Osteocyte (in vitro differentiated cells): ENCODE measurements around the gene PDC. TPM values are rescaled to one million over a fixed set of nuclear protein-coding genes. Genes with fewer than 3 reads are reported as not detected.

Source experiments
- DNase-seq: peaks from one replicate; pipeline ENCODE4 v3.0.0; 2021; ENCODE audit warnings: mixed read lengths; ENCODE audit not compliant: unreplicated experiment; ENCODE audit errors: extremely low spot score
- H3K27ac Mint-ChIP-seq: one replicate; pipeline ENCODE4 v1.8.0; 2021; ENCODE audit warnings: mild to moderate bottlenecking, mixed read lengths; ENCODE audit not compliant: unreplicated experiment
- H3K27me3 Mint-ChIP-seq: one replicate; pipeline ENCODE4 v1.8.0; 2021; ENCODE audit warnings: mixed read lengths; ENCODE audit not compliant: unreplicated experiment
- H3K36me3 Mint-ChIP-seq: one replicate; pipeline ENCODE4 v1.8.0; 2021; ENCODE audit warnings: mixed read lengths; ENCODE audit not compliant: unreplicated experiment
- H3K4me1 Mint-ChIP-seq: one replicate; pipeline ENCODE4 v1.8.0; 2021; ENCODE audit warnings: mixed read lengths; ENCODE audit not compliant: unreplicated experiment
- H3K4me3 Mint-ChIP-seq: one replicate; pipeline ENCODE4 v1.8.0; 2021; ENCODE audit warnings: mild to moderate bottlenecking, moderate library complexity, mixed read lengths; ENCODE audit not compliant: unreplicated experiment
- H3K9me3 Mint-ChIP-seq: one replicate; pipeline ENCODE4 v1.8.0; 2021; ENCODE audit warnings: mixed read lengths; ENCODE audit not compliant: unreplicated experiment
- CTCF ChIP-seq: fragments of 200-600 bp; sonication (generic); IDR thresholded peaks from 2 replicates; pipeline ENCODE4 v1.5.0; 2021; ENCODE audit warnings: antibody characterized with exemption, mild to moderate bottlenecking, moderate library complexity
- long read RNA-seq: library from polyadenylated mRNA; unstranded; transcript quantifications from one replicate; pipeline ENCODE4 v2.0.0, GENCODE V29; 2021
- total RNA-seq: library from RNA; stranded (reverse); gene quantifications from 2 replicates; pipeline ENCODE4 v1.2.1, GENCODE V29; 2021

The PDC gene
- not detected in 2 replicates for total RNA-seq
- long read RNA-seq = 0 reads

- DNase-seq = no peak
- no peak within 1 kb of the TSS for H3K27ac Mint-ChIP-seq
- TF ChIP-seq CTCF = no peak
- no peak within 1 kb of the TSS for H3K4me3 Mint-ChIP-seq
- peaks cover 2% of the 10 kb centered on the region for H3K36me3 Mint-ChIP-seq
- no peaks in the 10 kb centered on the region for H3K9me3 Mint-ChIP-seq
- peaks cover 7% of the 10 kb centered on the region for H3K4me1 Mint-ChIP-seq
- no peaks in the 10 kb centered on the region for H3K27me3 Mint-ChIP-seq
These were observed at the start of gene PDC for GRCh38 chr1:186461014-186461413. PDC (minus strand) TSS chr1:186461114; CDS start chr1:186449459, 11,655 bp downstream.

- H3K27ac Mint-ChIP-seq = peak overlapping the region; percentile 9
- H3K9me3 Mint-ChIP-seq = peaks cover 12% of the 10 kb centered on the region
- H3K36me3 Mint-ChIP-seq = no peaks in the 10 kb centered on the region
- peaks cover 34% of the 10 kb centered on the region for H3K4me1 Mint-ChIP-seq
- no peak for DNase-seq
- H3K4me3 Mint-ChIP-seq = no peak overlapping the region
- no peaks in the 10 kb centered on the region for H3K27me3 Mint-ChIP-seq
- TF ChIP-seq CTCF = no peak
These were observed 42.3 kb upstream of the PDC start for GRCh38 chr1:186503190-186503589.

- no peak for DNase-seq
- H3K9me3 Mint-ChIP-seq = peaks cover 6% of the 10 kb centered on the region
These were observed 41.2 kb upstream of the PDC start for GRCh38 chr1:186502087-186502486.

GRCh38 chr1:186500804-186501203 is 39.9 kb upstream of the PDC start:
- Mint-ChIP-seq H3K4me3 (no peak overlapping the region), H3K4me1 (peaks cover 35% of the 10 kb centered on the region), H3K36me3 (no peaks in the 10 kb centered on the region), H3K27me3 (no peaks in the 10 kb centered on the region), H3K9me3 (peaks cover 6% of the 10 kb centered on the region), H3K27ac (no peak overlapping the region)
- DNase-seq = no peak
- TF ChIP-seq CTCF = no peak

More at GRCh38 chr1:186502087-186502486, 41.2 kb upstream of the PDC start:
- Mint-ChIP-seq H3K4me3 (no peak overlapping the region), H3K4me1 (peaks cover 34% of the 10 kb centered on the region), H3K27ac (no peak overlapping the region), H3K27me3 (no peaks in the 10 kb centered on the region), H3K36me3 (no peaks in the 10 kb centered on the region)
- no peak for TF ChIP-seq CTCF

GRCh38 chr1:186499571-186499970 is 38.7 kb upstream of the PDC start:
- no peaks in the 10 kb centered on the region for H3K27me3 Mint-ChIP-seq
- no peak for DNase-seq
- no peaks in the 10 kb centered on the region for H3K36me3 Mint-ChIP-seq
- H3K4me1 Mint-ChIP-seq = peaks cover 36% of the 10 kb centered on the region
- H3K27ac Mint-ChIP-seq = no peak overlapping the region
- H3K4me3 Mint-ChIP-seq = no peak overlapping the region
- no peak for TF ChIP-seq CTCF
- no peaks in the 10 kb centered on the region for H3K9me3 Mint-ChIP-seq
